ENCODE results near the gene FCHSD2.

The FCHSD2 gene

DNA sequence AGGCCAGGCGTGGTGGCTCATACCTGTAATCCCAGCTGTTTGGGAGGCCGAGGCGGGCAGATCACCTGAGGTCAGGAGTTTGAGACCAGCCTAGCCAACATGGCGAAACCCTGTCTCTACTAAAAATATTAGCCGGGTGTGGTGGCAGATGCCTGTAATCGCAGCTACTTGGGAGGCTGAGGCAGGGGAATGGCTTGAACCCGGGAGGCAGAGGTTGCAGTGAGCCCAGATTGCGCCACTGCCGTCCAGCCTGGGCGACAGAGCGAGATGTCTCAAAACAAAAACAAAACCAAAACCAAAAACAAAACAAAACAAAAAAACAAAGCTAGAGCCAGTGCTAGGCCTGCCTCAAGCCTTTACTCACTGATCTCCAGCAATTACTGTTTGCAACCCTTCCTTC is 314.5 kb downstream of the FCHSD2 start:
- in situ Hi-C loops (cut with HindIII; ENCODE audit: low sequenced_read_pairs) = loop anchor here (10.0 kb wide), 3 partner anchors 47 to 173 kb away; no protein-coding TSS in a partner anchor

DNA sequence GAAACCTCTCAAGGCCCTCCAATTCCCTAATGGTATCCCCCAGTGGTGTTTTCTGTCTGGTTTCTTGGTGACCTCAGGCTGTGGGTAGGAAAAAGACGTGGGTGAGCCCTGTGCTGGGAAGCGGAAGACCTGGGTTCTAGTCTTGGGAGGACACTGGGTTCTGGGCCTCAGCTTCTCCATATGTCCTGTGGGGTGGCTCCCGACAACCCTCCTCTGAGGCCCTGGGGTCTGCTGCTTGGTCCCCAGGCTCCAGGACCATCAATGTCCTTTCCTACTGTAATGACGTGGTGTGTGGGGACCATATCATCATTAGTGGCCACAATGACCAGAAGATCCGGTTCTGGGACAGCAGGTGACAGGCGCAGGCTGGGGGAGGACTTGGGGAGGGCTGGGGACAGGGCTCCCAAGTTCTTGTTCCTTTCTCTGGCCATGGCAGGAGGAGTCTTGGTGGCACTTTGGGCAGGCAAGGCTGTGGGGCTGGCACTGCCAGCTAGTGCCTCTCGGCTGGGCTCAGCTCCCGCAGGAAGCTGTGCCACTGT is 315.1 kb downstream of the FCHSD2 start:
- in situ Hi-C loops (cut with HindIII; ENCODE audit: low sequenced_read_pairs) = loop anchor here (10.0 kb wide), 3 partner anchors 48 to 172 kb away; no protein-coding TSS in a partner anchor

DNA sequence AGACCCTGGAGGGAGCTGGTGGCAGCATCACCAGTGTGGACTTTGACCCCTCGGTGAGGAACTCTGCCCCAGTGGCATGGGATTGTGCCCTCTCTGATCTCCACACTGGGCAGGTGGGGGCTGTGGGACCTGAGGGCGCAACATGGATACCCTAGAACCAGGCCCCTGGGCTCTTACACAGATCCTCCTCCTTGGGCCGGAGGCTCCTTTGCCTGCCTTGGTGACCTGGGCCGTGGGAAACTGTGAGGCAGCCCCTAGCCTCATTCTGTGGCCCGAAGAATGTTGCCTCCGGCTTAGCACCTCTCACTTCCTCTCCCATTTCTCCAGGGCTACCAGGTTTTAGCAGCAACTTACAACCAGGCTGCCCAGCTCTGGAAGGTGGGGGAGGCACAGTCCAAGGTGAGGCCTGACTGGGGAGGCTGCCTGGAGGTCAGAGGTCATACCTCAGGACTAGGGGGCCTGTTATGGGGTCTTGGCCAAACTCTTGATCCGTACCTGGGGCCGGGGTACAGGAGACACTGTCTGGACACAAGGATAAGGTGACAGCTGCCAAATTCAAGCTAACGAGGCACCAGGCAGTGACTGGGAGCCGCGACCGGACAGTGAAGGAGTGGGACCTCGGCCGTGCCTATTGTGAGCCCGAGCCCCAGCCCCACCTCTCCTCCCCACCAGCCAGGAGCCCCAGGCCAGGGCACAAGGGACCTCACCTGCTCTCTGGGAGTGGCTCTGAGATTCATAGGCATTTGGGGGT is 315.8 kb downstream of the FCHSD2 start:
- in situ Hi-C loops (cut with HindIII; ENCODE audit: low sequenced_read_pairs) = loop anchor here (10.0 kb wide), 3 partner anchors 48 to 172 kb away; no protein-coding TSS in a partner anchor

DNA sequence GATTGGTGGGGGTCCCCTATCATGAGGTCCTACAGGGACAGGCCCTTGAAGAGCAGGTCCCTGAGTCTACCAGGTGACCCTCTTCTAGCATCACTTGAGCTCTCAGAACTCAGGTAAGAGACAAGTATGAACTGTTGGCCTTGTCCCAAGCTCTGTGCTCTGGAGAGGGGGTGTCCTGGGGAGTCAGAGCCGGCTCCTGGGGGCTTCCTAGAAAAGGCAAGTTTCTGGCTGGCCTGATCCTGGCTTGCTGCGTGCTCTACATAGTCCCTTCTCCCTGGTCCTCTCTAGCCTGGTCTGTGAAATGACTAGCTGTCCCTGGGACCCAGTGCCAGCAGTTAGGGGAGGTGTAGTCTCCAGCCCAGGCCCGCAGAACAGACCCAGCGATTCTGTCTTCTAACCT is 316.5 kb downstream of the FCHSD2 start:
- in situ Hi-C loops (cut with HindIII; ENCODE audit: low sequenced_read_pairs) = loop anchor here (10.0 kb wide), 3 partner anchors 49 to 171 kb away; no protein-coding TSS in a partner anchor

DNA sequence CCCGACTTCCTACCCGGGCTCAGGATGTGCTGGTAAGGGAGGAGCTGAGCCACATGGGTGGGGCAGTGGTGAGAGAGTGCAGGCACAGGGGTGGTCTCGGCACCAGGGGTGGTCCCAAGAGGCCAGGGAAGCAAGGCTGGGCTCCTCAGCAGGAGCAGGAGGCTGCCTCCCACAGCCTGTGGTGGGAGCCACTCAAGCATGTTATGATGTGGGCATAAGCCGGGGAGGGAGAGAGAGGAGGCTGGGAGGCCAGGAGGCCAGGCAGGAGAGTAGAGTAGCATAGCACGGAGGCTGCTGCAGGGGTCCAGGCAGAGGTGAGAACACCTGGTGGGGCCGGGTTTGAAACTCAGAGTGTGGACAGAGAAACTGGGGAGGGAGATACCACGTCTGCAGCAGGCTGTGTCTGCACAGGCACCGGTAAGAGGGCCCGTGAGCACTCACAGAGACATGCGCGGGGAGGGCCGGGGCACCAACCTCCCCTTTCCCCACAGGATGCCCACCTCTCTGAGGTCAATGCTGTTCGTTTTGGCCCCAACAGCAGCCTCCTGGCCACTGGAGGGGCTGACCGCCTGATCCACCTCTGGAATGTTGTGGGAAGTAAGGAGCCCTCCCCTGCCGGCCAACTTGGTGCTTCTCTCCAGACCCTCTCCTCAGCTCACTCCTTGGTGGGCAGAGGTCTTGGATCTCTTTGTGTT is 317.2 kb downstream of the FCHSD2 start:
- in situ Hi-C loops (cut with HindIII; ENCODE audit: low sequenced_read_pairs) = loop anchor here (5.0 to 25.0 kb wide), 5 partner anchors 50 to 337 kb away; no protein-coding TSS in a partner anchor

DNA sequence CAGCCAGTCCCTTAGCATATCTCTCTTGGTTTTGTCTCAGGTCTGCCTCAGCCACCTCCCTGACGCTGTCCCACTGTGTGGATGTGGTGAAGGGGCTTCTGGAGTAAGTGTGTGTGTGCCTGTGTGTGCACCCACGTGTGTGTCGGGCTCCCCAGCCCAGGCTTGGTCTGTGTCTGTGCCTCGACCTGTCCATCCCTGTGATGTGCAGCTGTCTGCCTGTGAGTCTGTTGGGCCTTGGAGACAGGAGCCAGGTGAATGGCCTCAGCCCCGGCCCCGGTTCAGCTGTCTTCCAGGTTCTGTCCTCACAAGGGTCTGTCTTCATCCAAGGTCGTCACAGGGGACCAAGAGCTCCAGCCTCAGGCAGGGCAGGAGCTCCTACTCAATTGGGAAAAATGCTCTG is 318.1 kb downstream of the FCHSD2 start:
- in situ Hi-C loops (cut with HindIII; ENCODE audit: low sequenced_read_pairs) = loop anchor here (5.0 to 25.0 kb wide), 5 partner anchors 51 to 338 kb away; no protein-coding TSS in a partner anchor

DNA sequence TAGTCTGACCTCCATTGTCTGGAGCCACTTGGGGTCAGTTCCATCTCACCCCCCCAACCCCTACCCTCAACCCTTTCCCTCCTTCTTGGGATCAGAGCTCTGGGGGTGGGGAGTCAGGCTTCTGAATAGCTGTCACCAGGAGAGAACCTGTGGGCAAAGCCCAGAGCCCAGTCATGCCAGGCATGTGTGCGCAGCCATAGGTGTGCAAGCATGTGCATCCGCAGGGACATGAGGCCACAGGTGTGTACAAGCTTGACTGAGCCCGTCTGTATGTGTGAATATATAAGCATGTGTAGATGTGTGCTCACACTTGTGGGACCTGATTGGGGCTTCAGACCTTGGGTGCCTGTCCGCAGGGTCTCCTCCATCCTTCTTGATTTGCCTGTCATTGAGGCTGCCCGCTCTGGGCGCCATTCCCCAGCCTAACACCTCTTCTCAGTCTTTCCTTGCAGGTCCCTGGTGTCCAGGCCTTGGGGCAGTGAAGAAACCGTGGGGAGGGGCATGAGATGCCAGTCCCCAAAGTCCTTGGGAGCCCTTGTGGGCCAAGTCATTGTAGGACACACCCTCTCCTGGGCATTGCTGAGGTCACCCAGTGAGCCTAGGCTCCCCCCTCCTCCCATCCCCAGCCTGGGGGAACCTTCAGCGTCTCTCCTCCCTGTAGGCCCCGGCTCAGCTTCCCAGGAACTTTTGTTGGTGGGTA is 318.9 kb downstream of the FCHSD2 start:
- in situ Hi-C loops (cut with HindIII; ENCODE audit: low sequenced_read_pairs) = loop anchor here (5.0 to 25.0 kb wide), 5 partner anchors 52 to 339 kb away; no protein-coding TSS in a partner anchor

DNA sequence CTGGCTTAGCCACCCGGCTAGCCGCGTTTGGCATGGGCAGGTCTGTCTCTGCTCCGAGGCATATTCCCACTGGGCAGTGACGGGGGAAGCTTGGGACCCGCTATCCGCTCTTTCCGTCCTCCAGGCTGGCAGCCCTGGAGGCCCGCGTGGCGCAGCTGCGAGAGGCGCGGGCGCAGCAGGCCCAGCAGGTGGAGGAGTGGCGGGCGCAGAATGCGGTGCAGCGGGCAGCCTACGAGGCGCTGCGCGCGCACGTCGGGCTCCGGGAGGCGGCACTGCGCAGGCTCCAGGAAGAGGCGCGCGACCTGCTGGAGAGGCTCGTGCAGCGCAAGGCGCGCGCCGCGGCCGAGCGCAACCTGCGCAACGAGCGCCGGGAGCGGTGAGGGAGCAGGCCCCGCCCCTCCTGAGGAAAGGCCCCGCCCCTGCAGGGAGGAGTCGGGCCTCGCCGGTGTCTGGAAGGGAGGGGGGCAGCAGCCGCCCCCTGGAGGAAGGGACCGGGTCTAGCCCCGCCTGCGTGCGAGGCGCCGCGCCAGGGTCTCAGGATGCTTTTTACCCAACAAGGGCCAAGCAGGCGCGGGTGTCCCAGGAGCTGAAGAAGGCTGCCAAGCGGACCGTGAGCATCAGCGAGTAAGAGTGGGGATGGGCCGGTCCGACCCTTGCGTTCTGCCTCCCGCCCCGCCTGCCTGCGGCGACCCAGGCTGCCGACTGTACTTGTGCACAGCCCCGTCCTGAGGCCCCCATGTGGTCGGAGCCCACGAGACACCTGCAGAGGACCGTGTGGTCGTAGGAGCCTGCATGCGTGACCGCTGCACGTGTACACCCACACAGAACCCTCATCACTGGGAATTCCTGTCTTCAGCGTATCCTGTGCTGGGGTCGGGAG is 320.0 kb downstream of the FCHSD2 start:
- in situ Hi-C loops (cut with HindIII; ENCODE audit: low sequenced_read_pairs) = loop anchor here (5.0 to 25.0 kb wide), 5 partner anchors 53 to 340 kb away; no protein-coding TSS in a partner anchor

DNA sequence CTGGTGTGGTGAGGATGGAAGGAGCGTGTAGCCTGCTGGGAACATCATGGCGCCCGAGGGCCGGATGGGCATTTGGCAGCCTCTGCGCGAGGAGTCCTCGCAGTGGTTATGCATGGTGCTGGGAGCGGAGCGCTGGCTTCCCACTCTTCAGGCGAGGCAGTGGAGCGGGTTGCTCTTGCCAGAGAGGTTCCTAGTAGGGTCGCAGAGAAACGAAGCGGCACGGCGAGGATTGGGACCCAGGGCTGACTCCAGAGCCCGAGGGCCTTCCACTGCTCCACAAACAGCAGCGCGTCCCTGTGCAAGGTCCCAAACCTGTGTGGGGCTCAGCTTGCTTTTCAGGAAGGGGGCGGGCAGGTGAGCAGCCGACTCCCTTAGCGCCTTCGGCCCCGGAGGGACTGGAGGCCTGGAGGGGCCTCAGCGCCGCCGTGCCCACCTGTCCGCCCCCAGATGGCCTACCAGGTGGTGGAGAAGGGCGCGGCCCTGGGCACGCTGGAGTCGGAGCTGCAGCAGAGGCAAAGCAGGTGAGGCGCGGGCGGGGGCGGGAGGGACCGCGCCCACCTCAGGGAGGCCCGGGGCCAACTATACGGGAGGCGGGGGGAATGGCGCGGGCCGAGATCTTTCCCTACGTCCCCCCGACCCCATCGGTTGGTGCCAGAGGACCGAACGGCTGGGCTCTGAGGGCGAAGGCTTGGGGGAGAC is 320.7 kb downstream of the FCHSD2 start:
- in situ Hi-C loops (cut with HindIII; ENCODE audit: low sequenced_read_pairs) = loop anchor here (5.0 to 25.0 kb wide), 5 partner anchors 53 to 341 kb away; no protein-coding TSS in a partner anchor

DNA sequence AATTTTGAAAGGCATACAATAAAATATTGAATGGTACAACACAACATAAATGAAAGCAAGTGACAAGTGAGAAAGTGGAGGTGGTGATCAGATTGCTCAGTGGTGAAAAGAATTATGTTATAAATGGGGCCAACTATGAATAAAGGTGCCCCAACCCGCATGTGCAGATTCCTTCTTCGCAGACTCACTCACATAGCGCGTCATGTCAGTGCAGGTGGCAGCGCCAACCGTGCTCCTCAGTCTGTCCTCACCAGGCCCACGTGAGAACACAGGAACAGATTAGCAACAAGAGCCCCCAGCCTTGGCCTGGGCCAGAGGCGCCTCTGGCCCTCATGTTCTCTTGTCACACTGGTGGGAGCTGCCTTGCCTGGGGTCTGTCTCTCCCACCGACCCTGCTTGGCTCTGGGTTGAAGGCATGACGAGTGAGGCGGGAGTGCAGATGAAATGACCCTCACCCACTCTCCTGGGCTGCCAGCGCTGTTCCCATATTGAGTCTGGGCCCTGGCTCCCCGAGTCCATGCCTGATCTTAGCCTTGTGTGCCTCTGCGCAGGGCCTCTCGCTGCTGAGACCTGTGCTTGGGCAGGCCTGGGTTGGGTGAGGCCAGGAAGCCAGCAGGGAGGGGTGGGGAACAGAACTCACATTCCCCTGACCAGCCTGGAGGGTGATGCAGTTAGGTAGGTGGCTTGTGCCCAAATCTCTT is 321.5 kb downstream of the FCHSD2 start:
- in situ Hi-C loops (cut with HindIII; ENCODE audit: low sequenced_read_pairs) = loop anchor here (5.0 to 25.0 kb wide), 5 partner anchors 54 to 342 kb away; no protein-coding TSS in a partner anchor

DNA sequence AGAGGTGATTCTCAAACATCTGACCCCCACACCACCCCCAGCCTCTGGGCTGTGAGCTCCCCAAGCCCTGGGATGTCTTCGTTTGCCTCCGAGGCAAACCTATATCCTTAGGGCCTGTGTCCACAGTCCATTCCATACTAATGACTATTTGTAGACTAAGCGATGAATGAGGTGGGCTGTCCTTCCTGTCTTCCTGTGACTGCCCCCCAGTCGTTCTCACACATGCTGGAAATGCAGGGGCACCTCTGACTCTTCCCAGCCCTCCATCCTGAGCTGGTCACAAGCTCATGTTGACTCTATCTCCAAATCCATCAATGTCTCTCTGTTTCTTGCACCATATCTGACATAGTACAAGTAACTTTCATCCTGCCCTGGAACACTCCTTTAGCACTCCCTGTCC is 323.1 kb downstream of the FCHSD2 start:
- in situ Hi-C loops (cut with HindIII; ENCODE audit: low sequenced_read_pairs) = loop anchor here (25.0 kb wide), 1 partner anchor 282 kb away; no protein-coding TSS in a partner anchor

DNA sequence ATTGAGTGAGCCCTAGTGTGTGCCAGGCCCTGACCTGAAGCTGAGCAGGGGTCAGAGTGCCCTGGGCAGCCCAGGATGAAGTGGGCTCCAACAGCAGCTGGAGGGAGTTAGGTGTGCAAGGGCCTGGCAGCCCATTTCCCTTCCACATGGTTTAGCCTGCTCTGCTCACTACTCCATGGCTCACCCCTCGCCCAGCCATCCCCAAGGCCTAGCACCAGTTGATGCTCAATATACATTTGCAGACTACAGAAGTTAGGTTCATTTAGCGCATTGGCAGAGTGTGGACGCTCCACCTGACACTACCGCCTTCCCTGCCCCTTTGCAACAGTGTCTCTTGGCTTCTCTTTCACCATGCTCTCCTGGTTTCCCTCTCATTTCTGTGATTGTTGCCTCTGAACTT is 324.2 kb downstream of the FCHSD2 start:
- in situ Hi-C loops (cut with HindIII; ENCODE audit: low sequenced_read_pairs) = loop anchor here (25.0 kb wide), 1 partner anchor 281 kb away; no protein-coding TSS in a partner anchor

DNA sequence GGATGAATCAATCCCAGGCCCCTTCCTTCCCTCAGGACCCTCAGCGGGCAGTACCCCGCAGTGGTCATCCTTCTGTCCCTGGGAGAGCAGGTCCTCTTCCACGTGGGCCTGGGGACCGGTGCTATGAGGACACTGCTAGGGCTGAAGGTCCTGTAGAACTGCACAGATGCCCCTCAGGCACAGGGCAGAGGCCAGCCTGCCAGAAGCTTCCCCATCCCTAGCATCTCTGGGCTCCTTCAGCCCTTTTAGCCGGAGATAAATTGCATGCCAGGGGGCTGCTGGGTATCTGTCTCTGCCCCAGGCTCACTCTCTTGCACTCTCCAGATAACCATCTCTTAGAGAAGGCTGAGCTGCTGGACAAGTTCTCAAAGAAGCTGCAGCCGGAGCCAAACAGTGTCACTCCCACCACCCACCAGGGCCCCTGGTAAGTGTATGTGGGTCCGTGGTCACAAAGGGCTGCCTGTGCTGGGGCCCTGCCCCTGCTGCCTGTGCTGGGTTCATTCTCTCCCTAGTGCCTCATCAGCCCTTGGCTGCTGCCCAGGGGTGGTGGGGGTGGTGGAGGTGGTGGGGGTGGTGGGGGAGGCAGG is 325.6 kb downstream of the FCHSD2 start:
- in situ Hi-C loops (cut with HindIII; ENCODE audit: low sequenced_read_pairs) = loop anchor here (25.0 kb wide), 1 partner anchor 279 kb away; no protein-coding TSS in a partner anchor

DNA sequence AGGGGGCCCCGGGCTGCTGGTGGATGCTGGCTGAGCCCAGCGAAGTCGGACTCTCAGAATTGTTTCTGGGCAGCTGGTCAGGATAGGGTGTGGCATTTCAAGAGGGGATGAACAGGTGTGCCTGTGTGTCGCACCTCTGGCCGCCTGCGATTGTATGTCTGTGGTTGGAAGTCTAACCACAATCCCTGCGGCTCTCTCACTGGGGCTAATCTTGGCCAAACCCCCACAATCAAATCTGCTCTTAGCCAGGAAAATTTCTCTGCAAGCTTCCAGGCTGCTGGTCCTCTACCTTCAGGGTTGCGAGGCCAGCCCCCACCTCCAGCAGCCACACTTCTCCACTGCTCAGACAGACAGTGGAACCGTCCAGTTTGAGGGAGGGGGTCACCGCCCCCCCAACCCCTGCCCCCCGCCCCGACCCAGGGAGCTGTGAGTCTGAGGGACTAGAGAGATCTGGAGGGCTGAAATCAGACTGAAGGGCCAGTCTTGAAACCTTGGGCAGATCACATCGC is 327.0 kb downstream of the FCHSD2 start:
- in situ Hi-C loops (cut with HindIII; ENCODE audit: low sequenced_read_pairs) = loop anchor here (25.0 kb wide), 1 partner anchor 278 kb away; no protein-coding TSS in a partner anchor

DNA sequence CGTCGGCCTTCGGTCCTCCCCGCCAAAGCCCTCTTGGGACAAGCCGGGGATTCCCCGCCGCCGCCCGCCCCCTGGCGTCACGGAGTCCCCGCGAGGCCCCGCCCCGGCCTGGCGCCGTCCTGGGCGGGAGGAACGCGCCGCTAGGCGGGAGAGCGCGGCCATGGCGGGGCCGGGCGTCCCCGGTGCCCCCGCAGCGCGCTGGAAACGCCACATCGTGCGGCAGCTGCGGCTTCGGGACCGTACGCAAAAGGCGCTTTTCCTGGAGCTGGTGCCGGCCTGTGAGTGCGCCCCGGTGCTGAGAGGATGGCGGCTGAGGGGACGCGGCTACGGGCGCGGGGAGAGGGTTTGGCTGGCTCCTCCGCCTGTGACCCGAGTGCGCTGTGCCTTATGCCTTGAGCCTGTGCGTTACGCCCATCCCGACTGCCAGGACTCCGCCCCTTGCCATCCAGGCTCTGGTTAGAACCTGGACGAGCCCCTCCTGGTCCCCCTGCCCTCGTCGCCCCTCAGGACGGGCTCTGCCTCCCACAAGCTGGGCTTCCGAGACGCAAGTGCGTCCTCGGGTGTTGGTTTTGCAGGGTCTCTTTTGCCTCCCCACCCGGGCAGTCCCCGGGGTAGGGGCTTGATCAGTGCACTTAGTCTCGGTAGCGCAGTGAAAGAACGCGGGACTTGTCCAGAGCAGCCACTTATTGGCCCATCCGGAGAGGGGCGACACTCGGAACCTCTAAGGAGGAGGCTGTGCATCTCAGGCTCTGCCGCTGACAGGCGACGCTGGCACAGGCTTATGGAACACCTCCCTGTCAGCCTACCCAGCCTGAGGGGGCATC is 327.6 kb downstream of the FCHSD2 start, which contains the start of gene ATG16L2:
TSS of gene ATG16L2 (plus strand) at position 126 of the 824 bp plus-strand sequence. CDS start at position 161, 35 bp downstream.
- in situ Hi-C loops (cut with HindIII; ENCODE audit: low sequenced_read_pairs) = loop anchor here (5.0 to 25.0 kb wide), 2 partner anchors 62 to 277 kb away; partner anchors contain the start of gene ARAP1

DNA sequence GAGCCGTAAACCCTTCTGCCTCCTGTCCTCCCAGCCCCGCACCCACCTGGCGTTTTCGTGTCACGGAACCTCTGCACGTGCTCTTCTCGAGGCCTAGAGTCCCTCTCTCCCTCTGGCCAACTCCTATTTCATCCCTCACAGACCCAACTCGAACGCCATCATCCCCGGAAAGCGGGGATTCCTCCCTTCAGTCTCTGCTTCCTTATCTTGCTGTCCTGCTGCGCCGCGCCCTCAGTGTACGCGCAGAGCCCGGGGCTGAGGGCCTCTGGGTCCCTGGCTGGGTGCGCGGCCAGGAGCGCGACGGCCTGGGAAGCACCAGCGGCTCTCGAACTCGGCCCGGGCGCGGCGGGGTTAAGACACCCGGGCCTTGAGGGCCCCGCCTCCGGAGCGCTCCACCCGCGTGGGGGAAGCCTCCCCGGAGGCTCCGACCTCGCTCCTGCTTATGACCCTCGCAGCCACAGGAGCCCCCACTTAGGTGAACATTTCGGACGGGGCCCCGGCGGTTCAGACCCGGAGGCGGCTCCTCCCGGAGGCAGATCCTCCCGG is 328.3 kb downstream of the FCHSD2 start:
- in situ Hi-C loops (cut with HindIII; ENCODE audit: low sequenced_read_pairs) = loop anchor here (5.0 to 25.0 kb wide), 2 partner anchors 62 to 277 kb away; partner anchors contain the start of gene ARAP1

All from endothelial cell of hepatic sinusoid (primary cell).